GM18861 (cell line): Measurements from ENCODE around the gene KIF16B.

Experiments used
- ATAC-seq: cut with Tn5 transposase; IDR thresholded peaks from one replicate; pipeline ENCODE4 v1.9.1; 2021; ENCODE audit not compliant: unreplicated experiment

Gene KIF16B

DNA sequence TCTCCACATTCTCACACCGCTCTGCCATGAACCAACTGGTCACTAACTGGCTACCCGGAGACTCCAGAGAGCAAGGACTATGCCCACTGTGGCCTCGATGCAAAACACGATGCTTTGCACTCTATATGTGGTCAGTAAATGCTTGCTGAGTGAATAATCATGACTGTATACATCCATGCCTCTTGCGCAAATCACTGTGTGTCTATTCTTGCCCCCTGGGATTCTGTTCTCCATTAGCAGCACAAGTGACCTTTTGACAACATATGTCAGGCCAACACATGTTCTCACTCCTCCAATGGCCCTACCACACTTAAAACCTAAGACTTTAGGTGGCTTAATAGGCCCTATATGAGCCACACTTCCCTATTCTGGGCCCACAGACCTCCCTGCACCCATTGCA is 16.9 kb downstream of the KIF16B start:
- no peak for ATAC-seq

DNA sequence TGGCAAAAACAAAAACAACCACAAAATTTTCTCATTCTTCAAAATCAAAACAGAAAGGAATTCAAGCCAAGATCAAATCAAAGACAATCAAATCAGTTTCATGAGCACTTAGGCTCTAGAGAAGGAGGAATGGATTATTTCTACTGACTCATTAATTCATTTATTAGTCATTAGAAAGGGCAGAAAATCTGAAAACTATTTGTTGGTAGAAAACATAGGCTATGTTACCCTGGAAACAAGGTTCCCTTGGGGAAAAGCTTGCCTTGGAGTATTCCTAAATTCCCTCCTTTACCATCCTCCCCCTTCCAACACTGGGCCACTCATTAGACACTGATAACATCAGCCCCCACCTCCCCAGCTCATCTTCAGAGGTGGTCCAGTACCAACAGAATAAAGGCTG is 17.5 kb downstream of the KIF16B start:
- no peak for ATAC-seq

DNA sequence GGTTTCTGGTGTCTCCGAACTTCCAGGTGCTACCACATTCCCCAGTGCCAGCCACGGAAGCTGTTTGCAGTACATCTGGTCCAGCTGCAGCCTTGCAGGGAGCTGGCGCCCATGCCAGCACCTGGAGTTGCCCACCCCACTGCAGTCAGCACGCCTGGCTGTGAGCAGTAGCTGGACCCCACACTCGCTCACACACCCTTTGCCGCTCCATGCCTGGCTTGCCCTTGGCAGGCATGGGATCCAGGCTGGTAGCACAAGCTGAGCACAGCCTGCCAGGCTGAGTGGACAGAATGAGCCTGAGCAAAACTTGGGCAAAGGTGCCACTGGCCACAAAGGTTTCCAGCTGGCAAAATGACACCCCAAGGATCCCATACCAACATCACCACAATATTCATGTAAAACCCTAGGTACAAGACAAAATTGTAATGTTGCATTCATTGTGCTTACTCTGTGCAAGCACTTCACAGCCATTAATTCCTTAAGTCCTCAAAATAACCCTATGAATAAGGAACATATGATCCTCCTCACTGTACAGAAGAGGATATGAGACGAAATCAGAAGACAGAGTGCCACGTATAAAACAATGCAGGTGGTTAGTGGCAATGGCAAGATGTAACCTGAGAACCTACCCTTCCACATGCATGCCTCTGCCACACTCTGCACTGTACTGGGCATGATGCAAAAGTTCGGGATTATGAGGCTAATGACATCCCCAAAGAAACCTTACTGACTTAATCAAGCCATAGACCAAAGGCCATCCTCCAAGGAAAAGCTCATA is 18.3 kb downstream of the KIF16B start:
- no peak for ATAC-seq

GRCh38 chr20:16553684-16554083 is 19.6 kb downstream of the KIF16B start:
- ATAC-seq: no peak

DNA sequence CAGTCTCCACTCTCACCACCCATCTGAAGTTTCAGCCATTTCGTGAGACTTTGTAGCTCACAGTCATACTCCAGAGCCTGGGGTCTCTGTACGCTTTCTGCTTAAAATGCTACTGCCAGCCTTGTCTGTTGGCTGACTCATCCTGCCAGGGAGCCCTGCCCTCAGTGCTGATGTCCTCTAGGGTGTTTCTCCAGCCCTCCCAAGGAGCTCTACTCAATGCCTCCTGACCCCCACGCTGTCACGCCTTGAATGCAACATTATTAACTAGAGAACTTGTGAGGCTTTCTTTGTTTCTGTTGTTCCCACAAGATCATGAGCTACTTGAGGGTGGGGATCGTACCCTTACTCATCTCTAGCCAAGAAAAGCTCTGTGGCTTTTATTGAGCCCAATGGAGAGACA is 20.1 kb downstream of the KIF16B start:
- no peak for ATAC-seq

GRCh38 chr20:16552015-16552414 is 21.2 kb downstream of the KIF16B start:
- no peak for ATAC-seq

GRCh38 chr20:16551607-16552006 is 21.6 kb downstream of the KIF16B start:
- ATAC-seq: no peak

- ATAC-seq: no peak
Observed at GRCh38 chr20:16548068-16548672, 25.1 kb downstream of the KIF16B start.

DNA sequence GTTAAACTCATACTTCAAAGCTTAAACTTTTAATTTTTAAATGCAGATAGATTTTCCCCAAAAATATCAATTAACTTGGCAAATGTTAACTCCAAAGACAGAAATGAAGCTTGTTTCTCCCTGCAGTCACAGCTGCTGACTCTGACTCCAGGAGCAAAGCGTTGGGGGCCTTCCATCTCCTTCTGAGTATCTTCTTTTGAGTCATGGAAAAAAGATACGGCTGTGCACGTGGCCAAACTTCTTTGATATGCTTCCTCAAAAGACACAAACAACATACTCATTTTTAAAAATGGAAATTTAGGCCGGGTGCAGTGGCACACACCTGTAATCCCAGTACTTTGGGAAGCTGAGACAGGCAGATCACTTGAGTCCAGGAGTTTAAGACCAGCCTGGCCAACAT is 28.3 kb downstream of the KIF16B start:
- ATAC-seq: no peak

GRCh38 chr20:16542477-16542876 is 30.8 kb downstream of the KIF16B start:
- ATAC-seq: no peak

GRCh38 chr20:16541878-16542277 is 31.4 kb downstream of the KIF16B start:
- ATAC-seq: no peak

DNA sequence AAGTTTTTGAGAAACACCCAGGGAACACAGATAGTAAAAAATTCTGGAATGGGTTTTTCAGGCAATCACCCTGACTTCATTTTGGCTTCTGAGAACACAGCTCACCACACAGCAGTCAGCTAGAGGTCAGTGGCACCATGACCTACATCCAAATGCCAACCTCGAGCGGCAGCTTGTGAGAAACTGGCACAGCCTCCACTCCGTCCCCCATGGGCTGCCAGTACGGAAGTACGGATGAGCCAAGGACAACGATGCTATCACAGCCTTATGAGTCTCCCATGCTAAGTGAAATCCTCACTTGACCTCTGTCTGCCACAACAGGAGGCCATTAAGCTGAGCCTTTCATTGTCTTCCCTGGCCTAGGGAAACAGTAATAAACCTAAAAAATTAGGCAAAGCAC is 32.0 kb downstream of the KIF16B start:
- ATAC-seq: no peak

DNA sequence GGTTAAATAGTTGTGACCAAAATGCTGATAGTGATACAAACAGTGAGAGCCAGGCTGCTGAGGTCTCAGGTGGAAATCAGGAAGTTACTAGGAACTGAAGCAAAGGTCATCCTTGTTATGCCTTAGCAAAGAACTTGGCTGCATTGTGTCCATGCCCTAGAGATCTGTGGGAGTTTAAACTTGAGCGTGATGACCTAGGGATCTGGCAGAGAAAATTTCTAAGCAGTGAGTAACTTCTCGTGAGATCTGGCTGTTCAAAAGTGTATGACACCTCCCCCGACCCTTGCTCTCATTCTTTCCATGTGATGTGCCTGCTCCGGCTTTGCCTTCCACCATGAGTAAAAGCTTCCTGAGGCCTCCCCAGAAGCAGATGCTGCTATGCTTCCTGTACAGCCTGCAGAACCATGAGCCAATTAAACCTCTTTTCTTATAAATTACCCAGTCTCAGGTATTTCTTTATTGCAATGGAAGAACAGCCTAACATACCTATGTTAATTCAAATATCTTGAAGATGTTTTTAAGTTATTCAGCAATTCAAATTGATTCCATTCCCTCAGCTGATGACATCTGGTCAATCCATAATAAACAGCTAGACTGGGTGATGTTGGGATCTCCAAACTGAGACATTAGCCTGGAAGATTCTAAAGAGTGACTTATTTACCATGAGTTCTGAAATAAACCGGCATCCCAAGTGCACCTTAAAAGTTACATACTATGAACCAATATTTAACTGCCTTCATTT is 33.8 kb downstream of the KIF16B start:
- ATAC-seq: no peak

DNA sequence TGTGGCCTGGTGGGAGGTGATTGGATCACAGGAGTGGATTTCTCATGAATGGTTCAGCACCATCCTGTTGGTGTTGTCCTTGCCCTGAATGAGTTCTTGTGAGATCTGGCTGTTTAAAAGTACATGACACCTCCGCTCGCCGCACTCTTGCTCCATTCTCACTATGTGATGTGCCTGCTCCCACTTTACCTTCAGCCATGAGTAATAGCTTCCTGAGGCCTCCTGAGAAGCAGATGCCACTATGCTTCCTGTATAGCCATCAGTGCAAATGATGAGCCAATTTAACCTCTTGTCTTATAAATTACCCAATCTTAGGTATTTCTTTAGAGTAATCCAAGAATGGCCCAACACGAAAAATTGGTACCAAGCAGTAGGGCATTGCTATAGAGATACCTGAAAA is 34.5 kb downstream of the KIF16B start:
- no peak for ATAC-seq

DNA sequence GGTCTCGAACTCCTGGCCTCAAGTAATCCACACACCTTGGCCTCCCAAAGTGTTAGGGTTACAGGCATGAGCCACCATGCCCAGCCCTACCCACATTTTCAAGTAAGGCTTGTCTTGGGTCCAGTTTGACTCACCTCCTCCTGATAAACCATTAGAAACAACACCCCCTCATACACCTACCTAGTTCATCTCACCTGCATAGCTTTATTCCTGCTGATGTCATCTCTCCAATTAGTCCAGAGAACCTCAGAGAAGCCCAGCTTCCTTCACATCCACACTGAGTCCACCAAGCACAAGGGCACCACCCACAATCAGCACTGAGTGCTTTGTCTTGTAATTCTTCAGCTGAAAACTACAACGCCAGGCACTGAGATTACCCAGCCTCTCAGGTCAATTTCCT is 35.3 kb downstream of the KIF16B start:
- no peak for ATAC-seq

DNA sequence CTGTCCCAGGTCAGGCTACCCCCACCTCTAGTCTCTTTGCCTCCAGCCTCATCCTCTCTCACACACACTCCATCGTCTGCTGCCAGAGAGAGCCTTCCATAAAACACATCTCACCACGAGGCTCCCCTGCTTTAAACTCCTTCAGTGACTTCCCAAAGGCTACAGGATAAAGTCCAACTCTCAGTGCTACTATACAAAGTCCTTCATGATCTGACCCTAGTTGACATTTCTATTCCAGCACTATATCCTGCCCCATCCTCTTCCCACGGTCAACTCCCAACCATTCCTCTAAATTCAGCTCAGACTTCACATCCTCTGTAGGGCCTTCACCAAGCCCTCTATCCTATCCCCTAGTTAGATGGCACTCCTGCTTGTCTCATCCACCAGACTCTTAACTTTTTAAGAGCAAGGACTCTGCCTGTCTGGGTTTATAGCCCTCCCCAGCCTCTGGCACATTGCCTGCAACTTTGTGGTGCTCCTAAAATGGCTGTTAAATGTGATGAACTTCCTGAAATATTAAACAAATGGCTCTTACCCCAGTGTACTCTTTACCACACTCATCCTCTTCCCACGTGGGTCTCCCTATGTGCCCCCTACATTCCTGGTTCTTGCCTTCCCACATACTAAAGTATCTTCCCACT is 36.1 kb downstream of the KIF16B start:
- ATAC-seq: no peak

DNA sequence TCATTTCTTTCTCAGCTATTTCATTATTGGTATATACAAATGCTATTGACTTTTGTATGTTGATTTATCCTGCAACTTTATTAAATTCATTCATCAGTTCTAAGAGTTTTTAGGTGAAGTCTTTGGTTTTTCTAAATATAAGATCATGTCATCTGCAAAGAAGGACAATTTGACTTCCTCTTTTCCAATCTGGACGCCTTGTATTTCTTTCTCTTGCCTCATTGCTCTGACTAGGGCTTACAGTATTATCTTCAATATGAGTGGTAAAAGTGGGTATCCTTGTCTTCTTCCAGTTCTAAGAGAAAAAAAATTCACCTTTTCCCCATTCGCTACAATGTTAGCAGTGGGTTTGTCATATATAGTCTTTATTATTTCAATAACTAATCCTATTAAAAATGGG is 38.0 kb downstream of the KIF16B start:
- ATAC-seq: no peak

GRCh38 chr20:16533502-16533901 is 39.7 kb downstream of the KIF16B start:
- no peak for ATAC-seq

GRCh38 chr20:16531485-16531884 is 41.8 kb downstream of the KIF16B start:
- ATAC-seq: no peak

- no peak for ATAC-seq
Observed at GRCh38 chr20:16530201-16530681, 43.0 kb downstream of the KIF16B start.

- no peak for ATAC-seq
Observed at GRCh38 chr20:16528078-16528477, 45.2 kb downstream of the KIF16B start.

DNA sequence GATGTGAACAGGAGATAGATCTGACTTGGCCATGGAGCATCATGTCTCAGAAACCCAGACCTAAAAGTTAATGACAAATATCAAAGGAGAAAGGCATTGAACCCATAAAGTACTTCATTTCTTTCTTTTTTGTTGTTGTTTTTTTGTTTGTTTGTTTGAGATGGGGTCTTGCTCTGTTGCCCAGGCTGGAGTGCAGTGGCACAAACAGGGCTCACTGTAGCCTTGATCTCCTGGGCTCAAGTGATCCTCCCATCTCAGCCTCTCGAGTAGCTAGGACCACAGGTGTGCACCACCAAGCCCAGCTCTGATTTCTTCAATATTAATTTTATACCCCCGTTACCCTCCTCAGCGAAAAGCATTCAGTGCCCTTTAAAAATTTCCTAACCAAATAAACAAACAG is 45.8 kb downstream of the KIF16B start:
- ATAC-seq: no peak
